HG02763 (cell line): Measurements from ENCODE around the gene PXDN.

Experiments used
- ATAC-seq: cut with Tn5 transposase; IDR thresholded peaks from one replicate; pipeline ENCODE4 v1.9.1; 2021; ENCODE audit warnings: mild to moderate bottlenecking, moderate library complexity; ENCODE audit not compliant: unreplicated experiment

PXDN gene

GRCh38 chr2:1590596-1591460, 153.5 kb downstream of the PXDN start:
- no peak for ATAC-seq

DNA sequence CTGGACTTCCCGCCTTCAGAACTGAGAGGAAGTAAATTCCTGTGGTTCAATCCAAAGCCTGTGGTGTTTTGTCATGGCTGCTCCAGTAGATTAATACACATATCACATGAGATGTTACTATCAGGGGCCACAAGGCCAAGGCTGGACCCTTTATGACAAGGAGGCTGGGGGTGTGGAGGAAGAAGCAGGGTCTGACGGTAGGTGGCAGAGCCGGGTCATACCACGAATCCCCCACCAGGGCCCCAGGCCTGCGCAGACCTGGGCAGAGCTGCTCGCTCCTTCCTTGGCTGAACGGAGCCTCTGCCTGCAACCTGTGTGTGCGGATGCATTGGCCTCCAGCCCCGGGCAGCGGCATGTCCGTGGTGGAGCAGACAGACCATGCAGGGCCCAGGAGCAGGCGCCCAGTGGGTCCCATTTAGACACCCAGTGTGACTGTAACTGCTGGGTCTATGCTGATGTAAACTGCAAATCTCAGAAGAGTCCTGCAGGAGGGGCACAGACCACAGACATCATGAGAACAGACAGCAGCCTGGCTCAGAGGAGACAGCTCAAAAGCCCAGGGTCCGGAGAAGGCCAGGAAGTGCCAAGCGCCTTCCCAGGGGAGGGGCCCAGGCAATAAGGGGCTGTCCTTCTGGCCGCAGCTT, 155.2 kb downstream of the PXDN start:
- ATAC-seq, result no peak

DNA sequence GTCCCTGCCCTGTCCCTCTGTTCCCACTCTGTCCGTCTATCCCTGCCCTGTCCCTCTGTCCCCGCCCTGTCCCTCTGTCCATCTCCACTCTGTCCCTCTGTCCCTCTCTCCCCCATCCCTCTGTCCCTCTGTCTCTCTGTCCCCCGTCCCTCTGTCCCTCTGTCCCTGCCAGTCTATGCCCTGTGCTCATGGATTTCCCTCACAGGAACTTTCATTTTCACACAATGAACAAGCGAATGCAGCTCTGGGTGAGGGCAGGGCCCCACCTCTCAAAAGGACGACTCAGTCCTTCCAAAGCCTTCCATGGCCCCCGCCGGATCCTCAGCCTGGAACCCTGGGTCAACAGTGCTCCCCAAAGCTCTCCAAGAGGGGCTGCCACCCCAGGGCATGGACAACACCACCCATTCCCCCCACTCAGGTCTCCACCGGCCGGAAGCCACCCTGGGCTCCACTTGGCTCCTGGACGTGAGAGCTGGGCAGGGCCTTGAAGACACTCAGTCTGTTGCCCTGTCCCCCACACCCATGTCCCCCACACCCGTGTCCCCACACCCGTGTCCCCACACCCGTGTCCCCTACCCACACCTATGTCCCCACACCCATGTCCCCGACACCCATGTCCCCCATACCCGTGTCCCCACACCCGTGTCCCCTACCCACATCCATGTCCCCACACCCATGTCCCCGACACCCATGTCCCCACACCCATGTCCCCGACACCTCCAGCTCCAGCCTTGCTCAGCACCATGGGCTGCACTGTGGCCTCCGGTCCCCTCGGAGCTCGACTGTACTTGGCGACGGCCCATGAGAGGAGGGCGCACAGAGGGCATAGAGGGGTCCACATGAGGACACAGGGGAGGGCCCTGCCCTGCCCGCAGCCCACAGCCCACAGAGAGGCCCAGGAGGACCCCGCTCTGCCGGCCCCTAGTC, 156.0 kb downstream of the PXDN start:
- no peak for ATAC-seq

DNA sequence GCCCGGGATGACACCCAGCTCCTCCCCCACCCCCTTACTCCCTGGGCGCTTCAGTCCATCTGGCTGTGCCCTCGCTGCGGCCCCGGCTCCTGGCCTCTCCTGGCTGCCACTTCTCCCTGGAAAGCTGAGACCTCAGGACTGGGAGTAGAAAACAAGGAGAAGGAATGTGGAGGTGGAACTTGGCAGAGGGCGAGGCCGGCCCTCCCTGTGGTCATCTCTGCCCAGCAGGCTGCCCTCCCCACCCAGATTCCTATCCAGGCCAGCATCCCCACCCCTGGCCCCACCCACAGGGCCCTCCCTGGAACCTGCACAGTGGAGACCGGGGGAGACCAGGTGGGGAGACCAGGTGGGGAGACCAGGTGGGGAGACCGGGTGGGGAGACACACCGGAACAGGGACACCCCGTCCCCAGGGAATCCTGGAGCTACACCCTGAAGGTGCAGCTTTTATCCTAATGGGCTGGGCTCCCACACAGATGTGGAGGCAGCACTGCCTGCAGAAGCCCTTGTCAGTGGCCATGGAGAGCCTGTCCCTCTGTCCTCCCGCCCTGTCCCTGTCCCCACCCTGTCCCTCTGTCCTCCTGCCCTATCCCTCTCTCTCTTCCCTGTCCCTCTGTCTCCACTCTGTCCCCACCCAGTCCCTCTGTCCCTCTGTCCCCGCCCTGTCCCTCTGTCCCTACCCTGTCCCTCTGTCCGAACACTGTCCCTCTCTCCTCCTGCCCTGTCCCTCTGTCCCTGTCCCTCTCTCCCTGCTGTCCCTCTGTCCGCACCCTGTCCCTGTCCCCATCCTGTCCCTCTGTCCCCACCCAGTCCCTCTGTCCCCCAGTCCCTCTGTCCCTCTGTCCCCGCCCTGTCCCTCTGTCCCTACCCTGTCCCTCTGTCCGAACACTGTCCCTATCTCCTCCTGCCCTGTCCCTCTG, 157.1 kb downstream of the PXDN start:
- ATAC-seq, result no peak

DNA sequence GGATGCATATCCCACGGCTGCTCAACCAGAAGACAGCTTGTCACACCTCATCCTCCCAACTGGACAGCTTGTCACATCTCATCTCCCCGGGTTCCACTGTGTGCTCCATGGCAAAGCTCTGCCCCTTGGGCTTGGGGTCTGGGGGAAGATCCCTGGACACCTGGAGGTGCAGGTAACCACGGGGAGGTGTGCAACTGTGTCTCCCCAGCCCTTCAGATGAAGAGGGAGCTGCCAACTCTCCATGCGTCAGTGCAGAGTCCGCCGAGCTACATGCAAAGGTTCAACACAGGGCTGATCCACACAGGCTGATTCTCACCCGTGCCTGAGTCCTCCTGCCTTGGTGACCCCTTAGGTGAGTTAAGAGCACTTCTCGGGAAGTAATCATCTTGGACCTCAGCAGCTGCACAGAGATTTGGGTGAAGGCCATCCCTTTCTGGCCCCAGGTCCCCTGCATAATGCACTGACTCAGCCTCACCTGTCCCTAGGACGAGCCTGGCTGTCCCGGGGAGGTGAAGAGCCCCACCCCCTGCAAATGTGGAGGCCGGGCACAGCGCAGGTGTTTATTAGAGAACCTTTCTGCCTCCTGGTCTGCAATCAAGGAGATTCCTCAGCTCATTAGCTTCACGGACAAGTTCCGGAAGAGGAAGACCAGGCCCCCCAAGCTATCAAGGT, 157.9 kb downstream of the PXDN start:
- no peak for ATAC-seq

- no peak for ATAC-seq
These were observed 158.7 kb downstream of the PXDN start for GRCh38 chr2:1585635-1586034.

DNA sequence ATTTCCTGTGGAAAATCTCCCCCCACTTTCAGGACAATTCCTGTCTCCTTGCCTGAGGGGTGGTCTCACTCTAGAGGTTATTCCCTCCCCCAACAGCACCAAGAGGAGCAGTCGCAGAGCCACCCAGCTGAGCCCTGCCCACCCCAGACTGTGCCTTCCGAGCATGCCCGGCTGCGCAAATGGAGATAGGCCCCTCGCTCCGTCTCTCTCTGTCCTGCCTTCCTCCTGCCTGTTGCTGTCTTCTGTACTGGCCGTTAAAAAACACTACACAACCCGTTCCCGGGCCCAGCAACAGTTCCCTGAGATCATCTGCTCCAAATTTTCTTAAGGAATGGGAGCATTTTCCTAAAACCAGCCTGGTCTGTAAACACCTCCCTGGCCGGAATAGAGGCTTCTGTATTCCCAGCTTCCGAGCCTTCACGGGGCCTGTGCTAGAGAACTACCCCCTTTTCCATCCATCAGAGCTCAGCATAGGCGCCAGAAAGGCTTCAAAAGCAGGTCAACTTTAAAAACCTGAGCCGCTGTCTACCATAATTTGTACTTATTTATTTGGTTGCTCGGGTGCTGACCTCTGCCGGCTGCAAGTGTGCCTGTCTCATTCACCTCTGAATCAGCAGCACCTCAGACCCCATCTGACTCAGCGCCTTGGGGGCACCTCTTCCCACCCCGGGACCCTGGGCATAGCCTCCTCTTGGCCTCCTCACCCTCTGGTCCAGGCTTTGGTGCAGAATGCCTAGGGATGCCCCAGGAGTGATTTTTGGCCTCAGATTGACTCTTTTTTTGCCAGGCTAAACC, 159.4 kb downstream of the PXDN start:
- ATAC-seq, result no peak

DNA sequence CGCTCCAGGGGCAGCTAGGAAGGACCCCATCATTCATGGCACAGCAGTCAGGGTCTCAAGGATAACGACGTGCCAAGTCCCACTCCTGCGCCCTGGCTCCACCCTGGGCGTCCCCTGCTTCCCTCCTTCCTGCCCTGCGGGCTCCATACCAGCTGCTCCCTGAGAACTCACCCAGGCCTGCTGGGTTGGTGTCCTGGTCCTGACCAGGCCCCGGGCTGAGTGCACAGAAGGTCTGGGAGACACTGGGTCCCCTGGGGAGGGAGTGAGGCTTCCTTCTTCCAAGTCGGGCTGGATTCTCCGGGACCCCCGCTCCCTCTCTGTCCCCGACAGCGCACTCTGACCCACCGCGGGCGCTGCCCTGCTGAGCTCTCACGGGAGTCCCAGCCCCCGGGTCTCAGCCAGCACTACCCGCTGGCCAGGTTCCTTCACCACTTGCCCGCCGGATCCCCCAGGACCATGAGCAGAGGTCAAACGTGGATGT, 160.2 kb downstream of the PXDN start:
- no peak for ATAC-seq

- no peak for ATAC-seq
These were observed 161.4 kb downstream of the PXDN start for GRCh38 chr2:1582891-1583341.

- ATAC-seq, result no peak
These were observed 162.2 kb downstream of the PXDN start for GRCh38 chr2:1581965-1582625.
